ENCODE data around the gene PDGFC.
"Not testable (repeated sequence)": the region's sequence is repeated elsewhere in the genome, so short reads cannot be mapped to it uniquely, and the experiment has no call there.

The PDGFC gene

DNA sequence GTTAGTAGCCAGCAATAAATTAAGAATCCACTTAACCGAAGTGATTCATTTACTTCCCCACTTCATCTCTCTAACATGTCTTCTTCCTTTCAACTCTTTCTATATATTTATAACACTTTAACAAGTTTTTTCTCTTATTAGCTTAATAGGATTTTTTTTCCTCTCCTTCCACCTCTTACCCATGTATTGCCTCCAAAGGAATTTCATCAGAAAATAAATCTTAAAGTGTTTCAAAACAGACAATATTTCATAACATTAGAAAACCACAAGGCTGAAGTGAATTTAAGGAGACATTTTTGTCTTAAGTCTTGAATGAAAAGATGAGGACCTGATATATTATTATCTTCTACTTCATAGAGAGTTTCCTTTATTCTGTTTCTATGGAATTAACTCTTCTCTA, 101.5 kb downstream of the PDGFC start:
- TF ChIP-seq, protein P1, sequence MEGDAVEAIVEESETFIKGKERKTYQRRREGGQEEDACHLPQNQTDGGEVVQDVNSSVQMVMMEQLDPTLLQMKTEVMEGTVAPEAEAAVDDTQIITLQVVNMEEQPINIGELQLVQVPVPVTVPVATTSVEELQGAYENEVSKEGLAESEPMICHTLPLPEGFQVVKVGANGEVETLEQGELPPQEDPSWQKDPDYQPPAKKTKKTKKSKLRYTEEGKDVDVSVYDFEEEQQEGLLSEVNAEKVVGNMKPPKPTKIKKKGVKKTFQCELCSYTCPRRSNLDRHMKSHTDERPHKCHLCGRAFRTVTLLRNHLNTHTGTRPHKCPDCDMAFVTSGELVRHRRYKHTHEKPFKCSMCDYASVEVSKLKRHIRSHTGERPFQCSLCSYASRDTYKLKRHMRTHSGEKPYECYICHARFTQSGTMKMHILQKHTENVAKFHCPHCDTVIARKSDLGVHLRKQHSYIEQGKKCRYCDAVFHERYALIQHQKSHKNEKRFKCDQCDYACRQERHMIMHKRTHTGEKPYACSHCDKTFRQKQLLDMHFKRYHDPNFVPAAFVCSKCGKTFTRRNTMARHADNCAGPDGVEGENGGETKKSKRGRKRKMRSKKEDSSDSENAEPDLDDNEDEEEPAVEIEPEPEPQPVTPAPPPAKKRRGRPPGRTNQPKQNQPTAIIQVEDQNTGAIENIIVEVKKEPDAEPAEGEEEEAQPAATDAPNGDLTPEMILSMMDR (conservative IDR thresholded peaks at IDR 0.05; ENCODE audit: low read depth, low read length), result no peak
- Histone ChIP-seq H2AFZ (ENCODE audit: low read depth) (no peak overlapping the region), H3K36me3 (ENCODE audit: insufficient read depth) (no peaks in the 10 kb centered on the region), H3K79me2 (ENCODE audit: insufficient read depth, low read depth) (no peaks in the 10 kb centered on the region), H3K4me3 (IDR thresholded peaks at IDR 0.05; ENCODE audit: insufficient read depth, low read depth, low read length) (no peak overlapping the region), H3K27ac (no peak overlapping the region), H3K9ac (no peak overlapping the region), H3K4me2 (no peak overlapping the region), H4K20me1 (ENCODE audit: insufficient read depth) (no peaks in the 10 kb centered on the region), H3K4me1 (ENCODE audit: low read depth, poor library complexity, severe bottlenecking) (no peaks in the 10 kb centered on the region), H3K27me3 (ENCODE audit: insufficient read depth, low read depth) (no peaks in the 10 kb centered on the region)

DNA sequence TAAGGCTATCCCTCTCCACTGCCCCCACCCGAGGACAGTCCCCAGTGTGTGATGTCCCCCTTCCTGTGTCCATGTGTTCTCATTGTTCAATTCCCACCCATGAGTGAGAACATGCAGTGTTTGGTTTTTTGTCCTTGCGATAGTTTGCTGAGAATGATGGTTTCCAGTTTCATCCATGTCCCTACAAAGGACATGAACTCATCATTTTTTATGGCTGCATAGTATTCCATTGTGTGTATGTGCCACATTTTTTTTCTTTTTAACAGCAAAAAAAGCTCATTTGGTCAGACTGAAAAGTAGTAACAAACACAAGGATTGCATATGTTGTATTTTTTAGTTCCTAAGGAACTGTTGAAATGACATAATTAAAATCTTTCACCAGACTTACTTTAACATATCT, 105.5 kb downstream of the PDGFC start:
- not testable (repeated sequence) for H3K27me3 ChIP-seq (ENCODE audit: insufficient read depth, low read depth); H3K4me3 ChIP-seq (IDR thresholded peaks at IDR 0.05; ENCODE audit: insufficient read depth, low read depth, low read length); H3K79me2 ChIP-seq (ENCODE audit: insufficient read depth, low read depth); H3K4me2 ChIP-seq; H2AFZ ChIP-seq (ENCODE audit: low read depth); H3K36me3 ChIP-seq (ENCODE audit: insufficient read depth); H3K4me1 ChIP-seq (ENCODE audit: low read depth, poor library complexity, severe bottlenecking); H4K20me1 ChIP-seq (ENCODE audit: insufficient read depth); H3K9ac ChIP-seq; H3K27ac ChIP-seq

DNA sequence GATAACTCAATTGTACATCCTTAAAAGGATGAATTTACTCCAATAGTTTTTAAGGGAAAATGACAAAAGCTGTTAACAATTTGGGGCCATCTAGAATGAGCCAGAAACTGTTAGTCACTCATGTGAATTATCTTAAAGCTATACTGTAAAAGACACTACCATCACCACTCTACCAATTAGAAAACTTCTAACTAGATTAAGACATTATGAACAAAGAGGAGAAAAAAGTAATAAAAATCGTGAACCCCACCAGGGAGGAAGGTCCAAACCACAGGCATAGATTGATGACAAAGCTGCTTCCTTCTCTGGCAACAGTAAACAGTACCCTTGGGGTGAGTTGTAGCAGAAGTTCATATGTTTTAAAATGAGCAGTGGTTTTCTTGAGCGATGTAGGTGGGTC, 106.1 kb downstream of the PDGFC start:
- H3K27me3 ChIP-seq (ENCODE audit: insufficient read depth, low read depth), result no peaks in the 10 kb centered on the region
- H3K79me2 ChIP-seq (ENCODE audit: insufficient read depth, low read depth), result no peaks in the 10 kb centered on the region
- H3K4me3 ChIP-seq (IDR thresholded peaks at IDR 0.05; ENCODE audit: insufficient read depth, low read depth, low read length), result no peak overlapping the region
- TF ChIP-seq, protein P1 (conservative IDR thresholded peaks at IDR 0.05; ENCODE audit: low read depth, low read length), result no peak
- H3K9ac ChIP-seq, result no peak overlapping the region
- no peak overlapping the region for H3K27ac ChIP-seq
- no peaks in the 10 kb centered on the region for H3K4me1 ChIP-seq (ENCODE audit: low read depth, poor library complexity, severe bottlenecking)
- H3K36me3 ChIP-seq (ENCODE audit: insufficient read depth), result no peaks in the 10 kb centered on the region
- H4K20me1 ChIP-seq (ENCODE audit: insufficient read depth), result no peaks in the 10 kb centered on the region
- H3K4me2 ChIP-seq, result no peak overlapping the region
- no peak overlapping the region for H2AFZ ChIP-seq (ENCODE audit: low read depth)

DNA sequence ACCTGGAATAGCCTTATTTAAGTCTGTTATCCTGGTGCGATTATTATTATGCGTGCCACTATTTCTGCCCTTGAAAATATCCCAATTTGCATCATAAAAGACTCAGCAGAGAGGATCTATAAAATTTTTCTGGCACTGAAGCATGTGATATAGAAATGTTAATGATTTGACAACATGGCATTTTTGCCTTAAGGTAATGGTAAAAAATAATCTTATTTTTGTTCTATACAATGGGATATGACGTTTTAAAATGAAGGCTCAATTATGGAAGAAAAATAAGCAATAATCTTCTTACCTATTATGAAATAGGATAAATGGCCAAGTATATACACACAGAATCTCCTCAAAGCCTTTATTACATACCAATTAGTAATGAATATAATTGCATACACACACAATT, 113.5 kb downstream of the PDGFC start:
- TF ChIP-seq, protein P1 (conservative IDR thresholded peaks at IDR 0.05; ENCODE audit: low read depth, low read length), result no peak
- Histone ChIP-seq H3K27ac (no peak overlapping the region), H3K9ac (no peak overlapping the region), H3K4me1 (ENCODE audit: low read depth, poor library complexity, severe bottlenecking) (peaks cover 10% of the 10 kb centered on the region), H3K36me3 (ENCODE audit: insufficient read depth) (no peaks in the 10 kb centered on the region), H4K20me1 (ENCODE audit: insufficient read depth) (no peaks in the 10 kb centered on the region), H2AFZ (ENCODE audit: low read depth) (no peak overlapping the region), H3K4me3 (IDR thresholded peaks at IDR 0.05; ENCODE audit: insufficient read depth, low read depth, low read length) (no peak overlapping the region), H3K4me2 (no peak overlapping the region), H3K79me2 (ENCODE audit: insufficient read depth, low read depth) (no peaks in the 10 kb centered on the region), H3K27me3 (ENCODE audit: insufficient read depth, low read depth) (no peaks in the 10 kb centered on the region)

DNA sequence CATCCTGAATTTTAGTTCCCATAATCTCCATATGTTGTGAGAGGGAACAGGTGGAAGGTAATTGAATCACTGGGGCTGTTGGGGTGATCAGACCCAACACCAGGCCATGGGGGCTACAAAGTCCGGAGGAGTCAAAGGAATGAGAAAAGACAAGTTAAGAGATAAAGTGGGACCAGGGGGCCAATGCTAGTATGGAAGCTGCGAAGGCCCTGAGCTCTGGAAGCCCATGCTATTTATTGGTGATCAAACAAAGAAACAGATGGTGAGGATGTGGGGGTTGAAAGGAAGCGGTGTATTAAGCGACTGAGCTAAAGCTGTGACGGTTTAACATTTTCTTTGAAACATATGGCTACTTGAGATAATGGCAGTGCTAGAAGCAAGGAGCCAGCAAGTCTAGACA, 132.8 kb downstream of the PDGFC start:
- no peaks in the 10 kb centered on the region for H3K27me3 ChIP-seq (ENCODE audit: insufficient read depth, low read depth)
- H3K27ac ChIP-seq, result no peak overlapping the region
- no peaks in the 10 kb centered on the region for H3K79me2 ChIP-seq (ENCODE audit: insufficient read depth, low read depth)
- H3K4me2 ChIP-seq, result no peak overlapping the region
- TF ChIP-seq, protein P1 (conservative IDR thresholded peaks at IDR 0.05; ENCODE audit: low read depth, low read length), result no peak
- no peak overlapping the region for H3K9ac ChIP-seq
- H3K36me3 ChIP-seq (ENCODE audit: insufficient read depth), result no peaks in the 10 kb centered on the region
- H3K4me1 ChIP-seq (ENCODE audit: low read depth, poor library complexity, severe bottlenecking), result peaks cover 3% of the 10 kb centered on the region
- no peaks in the 10 kb centered on the region for H4K20me1 ChIP-seq (ENCODE audit: insufficient read depth)
- H2AFZ ChIP-seq (ENCODE audit: low read depth), result no peak overlapping the region
- H3K4me3 ChIP-seq (IDR thresholded peaks at IDR 0.05; ENCODE audit: insufficient read depth, low read depth, low read length), result no peak overlapping the region
